Islet precursor cell (in vitro differentiated cells): ENCODE measurements around the gene DENND1C.

Experiments
- DNase-seq: peaks from one replicate; pipeline ENCODE4 v3.0.0-alpha.2; 2018

DENND1C gene

GRCh38 chr19:6503407-6504201, 22.0 kb upstream of the DENND1C start:
- DNase-seq, result no peak

GRCh38 chr19:6501740-6502648, 20.4 kb upstream of the DENND1C start, which contains the start of gene TUBB4A:
Gene TUBB4A (minus strand): TSS chr19:6502309. CDS start chr19:6502212, 97 bp downstream.
- DNase-seq, result no peak

DNA sequence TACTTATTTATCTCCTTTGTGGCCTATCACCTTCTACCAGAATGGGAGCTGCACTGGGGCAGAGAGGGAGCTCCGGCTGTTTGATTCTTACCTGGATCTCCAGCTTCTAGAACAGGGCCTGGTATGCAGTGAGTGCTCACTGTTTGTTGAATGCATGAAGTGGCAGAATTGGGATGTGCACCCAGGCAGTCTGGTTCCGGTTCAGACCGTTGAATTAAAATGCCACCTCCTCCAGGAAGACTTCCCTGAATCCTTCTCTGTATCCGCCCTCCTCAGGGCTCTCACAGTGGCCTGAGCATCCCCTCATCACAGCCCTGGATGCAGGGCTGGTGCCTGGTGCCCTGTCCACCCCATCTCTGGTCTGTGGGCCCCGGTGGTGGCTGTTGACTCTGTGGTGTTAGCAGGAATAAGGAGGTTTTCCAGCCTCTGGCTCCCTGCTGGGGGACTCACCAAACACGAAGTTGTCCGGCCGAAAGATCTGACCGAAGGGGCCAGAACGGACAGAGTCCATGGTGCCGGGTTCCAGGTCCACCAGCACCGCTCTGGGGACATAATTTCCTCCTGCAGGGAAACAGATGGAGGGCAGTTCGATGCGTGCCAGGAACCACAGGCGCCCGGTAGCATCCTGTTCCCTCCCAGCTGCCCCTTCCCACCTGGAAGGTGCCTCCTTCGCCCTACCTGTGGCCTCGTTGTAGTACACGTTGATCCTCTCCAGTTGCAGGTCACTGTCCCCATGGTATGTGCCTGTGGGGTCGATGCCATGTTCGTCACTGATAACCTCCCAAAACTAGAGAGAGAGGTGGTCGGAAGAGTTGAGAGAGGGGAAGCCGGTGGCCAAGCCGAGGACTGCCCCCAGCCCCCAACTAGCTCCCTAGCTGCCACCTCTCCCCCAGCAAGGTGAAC, 19.5 kb upstream of the DENND1C start:
- no peak for DNase-seq

DNA sequence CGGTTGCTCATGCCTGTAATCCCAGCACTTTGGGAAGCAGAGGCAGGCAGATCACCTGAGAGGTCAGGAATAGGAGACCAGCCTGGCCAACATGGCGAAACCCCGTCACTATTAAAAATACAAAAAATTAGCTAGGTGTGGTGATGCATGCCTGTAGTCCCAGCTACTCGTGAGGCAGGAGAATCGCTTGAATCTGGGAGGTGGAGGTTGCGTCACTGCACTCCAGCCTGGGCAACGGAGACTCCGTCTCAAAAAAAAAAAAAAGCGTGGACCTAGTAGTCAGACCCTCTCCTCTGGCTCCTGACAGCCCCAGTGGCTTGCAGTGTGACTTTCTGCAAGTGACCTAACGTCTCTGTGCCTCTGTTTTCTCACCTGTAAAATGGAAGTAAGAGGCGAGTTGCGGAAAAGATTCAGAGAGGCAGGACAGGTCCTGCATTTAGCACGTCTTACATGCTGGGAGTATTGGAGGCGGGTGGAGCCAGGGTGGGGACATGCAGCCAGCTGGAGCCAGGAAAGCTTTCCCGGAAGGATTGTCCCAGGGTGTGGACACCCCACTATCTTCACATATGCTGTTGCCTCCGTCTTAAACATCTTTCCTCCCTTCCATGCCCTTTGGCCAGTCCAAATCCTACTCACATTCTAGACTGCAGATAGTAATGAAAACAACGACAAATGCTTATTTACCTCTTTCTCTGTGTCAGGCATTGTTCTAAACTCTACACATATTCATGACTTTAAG, 17.6 kb upstream of the DENND1C start:
- DNase-seq, result no peak

DNA sequence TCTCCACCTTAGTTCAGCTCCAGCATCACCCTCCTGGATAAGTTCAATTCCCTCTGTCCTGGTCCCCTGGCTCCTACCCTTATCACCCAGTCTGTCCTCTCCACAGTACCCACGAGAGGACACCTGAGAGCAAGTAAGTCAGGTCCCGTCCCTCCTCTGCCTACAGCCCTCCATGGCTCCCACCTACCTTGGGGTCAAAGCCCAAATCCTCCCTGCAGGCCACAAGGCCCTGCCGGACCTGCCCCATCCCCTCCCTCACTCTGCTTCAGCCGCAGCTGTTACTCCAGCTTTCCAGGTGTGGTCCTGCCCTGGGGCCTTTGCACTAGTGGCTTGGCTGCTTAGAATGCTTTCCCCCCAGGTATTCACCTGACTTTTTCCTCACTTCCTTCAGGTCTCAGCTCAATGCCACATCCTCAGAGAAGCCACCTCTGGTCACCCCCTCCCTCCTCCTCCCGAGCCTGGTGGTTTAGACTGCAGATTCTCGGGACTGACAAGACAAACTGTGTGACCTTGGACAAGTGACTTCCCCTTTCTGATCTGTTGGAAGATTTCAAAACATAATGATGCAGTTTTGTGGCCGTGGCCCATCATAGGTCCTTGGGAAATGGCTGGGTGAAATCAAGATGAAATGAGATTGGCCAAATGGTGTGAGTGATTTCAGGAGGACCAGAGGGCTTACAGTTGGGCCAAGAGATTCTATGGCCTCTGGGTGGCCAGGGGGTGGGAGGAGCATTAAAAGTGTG, 16.9 kb upstream of the DENND1C start:
- DNase-seq, result no peak

GRCh38 chr19:6495947-6496346, 14.4 kb upstream of the DENND1C start:
- DNase-seq, result no peak

DNA sequence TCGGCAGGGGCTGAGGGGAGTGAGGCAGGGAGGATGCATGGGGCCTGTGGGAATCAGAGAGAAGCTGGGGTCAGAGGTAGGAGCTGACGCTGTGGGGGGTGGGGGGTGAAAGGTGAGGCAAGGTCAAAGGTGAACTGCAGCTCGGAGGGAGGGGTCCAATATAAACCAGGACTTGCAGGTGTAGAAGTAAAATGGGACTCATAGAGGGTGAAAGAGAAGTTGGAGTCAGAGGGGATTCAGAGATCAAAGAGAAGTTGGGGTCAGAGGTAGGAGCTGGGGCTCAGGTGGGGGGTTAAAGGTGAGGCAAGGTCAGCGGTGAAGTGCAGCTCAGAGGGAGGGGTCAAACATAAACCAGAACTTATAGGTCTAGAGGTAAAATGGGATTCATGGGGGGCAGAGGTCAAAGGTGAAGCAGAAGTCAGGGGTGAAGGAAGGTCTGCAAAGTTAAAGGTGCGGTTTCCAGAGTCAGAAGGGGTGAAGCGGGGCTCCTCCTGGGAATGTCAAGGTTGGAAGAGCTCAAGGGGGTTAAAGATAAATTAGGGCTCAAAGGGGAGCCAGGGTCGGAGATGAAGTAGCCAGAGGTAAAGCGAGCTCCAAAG, 12.9 kb upstream of the DENND1C start:
- DNase-seq, result no peak

GRCh38 chr19:6491802-6492592, 10.4 kb upstream of the DENND1C start:
- no peak for DNase-seq

DNA sequence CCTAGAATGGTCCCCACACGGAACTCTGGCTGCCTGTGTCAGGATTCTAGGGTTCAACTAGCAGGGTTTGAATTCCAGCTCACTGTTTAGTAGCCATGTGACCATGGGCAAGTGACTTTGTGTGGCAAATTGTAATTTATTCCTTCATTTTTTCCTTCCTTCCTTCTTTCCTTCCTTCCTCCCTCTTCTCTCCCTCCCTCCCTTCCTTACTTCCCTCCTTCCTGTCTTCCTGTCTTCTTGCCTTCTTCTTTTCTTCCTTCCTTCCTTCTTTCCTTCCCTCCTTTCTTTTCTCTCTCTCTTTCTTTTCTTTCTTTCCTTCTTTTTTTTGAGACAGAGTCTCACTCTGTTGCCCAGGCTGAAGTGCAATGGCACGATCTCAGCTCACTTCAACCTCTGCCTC, 8.5 kb upstream of the DENND1C start:
- no peak for DNase-seq

- no peak for DNase-seq
These were observed 7.9 kb upstream of the DENND1C start for GRCh38 chr19:6489278-6490061.

DNA sequence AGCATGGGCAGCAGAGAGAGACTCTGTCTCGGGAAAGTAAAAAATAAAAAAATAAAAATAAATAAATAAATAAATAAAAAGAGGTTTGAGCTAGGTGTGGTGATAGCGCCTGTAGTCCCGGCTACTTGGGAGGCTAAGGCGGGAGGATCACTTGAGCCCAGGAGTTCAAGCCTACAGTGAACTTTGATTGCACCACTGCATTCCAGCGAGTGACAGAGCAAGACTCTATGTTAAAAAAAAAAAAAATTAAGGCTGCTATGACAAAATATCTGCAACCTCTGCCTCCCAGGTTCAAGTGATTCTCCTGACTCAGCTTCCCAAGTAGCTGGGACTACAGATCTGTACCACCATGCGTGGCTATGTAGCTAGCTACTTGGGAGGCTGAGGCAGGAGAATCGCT, 3.2 kb upstream of the DENND1C start:
- no peak for DNase-seq

GRCh38 chr19:6484230-6484629, 2.6 kb upstream of the DENND1C start:
- no peak for DNase-seq

GRCh38 chr19:6483235-6483634, 1.6 kb upstream of the DENND1C start:
- no peak for DNase-seq

GRCh38 chr19:6482343-6482686, 728 bp upstream of the DENND1C start:
- no peak for DNase-seq

DNA sequence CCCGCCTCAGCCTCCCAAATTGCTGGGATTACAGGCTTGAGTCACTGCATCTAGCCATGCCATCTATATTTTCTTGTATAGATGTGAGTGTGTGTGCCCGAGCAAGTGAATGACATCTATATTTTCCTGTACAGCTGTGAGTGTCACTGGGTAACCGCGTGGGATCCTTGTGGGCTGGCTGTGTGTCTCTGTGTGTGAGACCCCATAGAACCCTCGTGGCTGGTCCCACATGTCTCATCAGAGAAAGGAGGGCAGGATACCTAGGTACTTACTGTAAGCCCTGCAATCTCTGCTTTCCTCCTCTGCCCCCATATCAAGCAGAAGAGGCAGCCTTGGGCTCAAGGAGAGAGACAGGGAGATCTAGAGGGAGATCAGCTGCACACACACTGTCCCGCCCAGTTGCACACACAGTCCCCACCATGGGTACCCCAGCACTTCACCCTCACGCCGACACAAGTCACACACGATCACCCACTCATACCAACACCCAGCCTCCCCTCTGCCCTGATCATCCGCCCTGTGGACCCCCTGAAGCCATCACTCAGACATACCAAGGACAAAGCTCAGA, 655 bp downstream of the DENND1C start:
- DNase-seq, result no peak

DNA sequence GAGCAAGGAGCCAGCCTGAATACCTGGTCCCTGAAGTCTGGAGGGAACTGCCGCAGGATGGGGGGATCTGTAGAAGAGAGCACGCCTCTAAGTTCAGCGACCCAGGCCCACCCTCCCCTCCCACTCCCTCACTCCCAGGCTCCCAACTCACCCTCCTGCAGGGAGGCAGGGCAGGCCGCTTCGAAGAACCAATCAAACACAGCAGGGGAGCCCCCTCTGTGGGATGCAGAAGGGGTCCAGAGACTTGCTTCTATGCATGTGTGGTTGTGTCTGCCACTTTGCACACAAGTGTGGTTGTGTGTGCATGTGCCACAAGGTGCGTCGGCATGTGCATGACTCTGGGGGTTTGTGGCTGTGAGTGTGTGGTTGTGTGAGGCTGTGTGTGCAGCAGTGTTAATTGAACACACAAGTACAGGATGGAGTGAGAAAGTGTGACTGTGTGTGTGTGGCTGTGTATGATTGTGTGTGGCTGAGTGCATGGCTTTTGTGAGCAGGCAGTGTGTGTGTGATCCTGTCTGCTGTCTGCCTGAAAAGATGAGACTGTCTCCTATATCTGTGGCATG, 1.7 kb downstream of the DENND1C start:
- DNase-seq, result no peak

- no peak for DNase-seq
These were observed 2.8 kb downstream of the DENND1C start for GRCh38 chr19:6478815-6479214.

DNA sequence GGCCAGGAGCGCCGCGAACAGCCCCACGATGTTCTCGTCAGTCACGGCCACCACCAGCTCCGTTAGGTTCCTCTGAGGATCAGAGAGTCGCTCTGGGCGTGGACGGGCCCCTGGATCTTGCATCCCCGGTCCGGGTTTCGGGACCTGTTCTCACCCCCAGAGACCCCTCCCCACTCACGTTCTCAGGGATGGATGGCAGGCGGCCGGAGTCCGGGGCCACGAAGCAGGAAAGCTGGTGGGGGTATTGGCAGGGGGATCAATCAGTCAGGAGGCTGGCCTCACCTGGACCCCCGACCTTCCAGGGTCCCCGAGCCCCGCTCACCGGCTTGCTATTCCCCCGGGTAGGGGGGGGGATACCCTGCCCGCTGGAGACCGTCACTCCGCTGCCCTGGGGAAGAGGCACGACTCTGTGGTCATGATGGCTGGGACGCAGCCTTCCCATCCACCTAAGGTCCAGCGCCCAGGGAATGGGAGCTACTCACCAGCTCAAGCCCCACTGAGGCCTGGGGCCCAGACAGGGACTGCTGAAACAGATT, 4.6 kb downstream of the DENND1C start:
- no peak for DNase-seq
